ENCODE measurements around the gene IL3RA. TPM values are rescaled to one million over a fixed set of nuclear protein-coding genes. Genes with fewer than 3 reads are reported as not detected.

Gene IL3RA
- total RNA-seq, 1 donor from 2014 or later = 0.40 TPM

DNA sequence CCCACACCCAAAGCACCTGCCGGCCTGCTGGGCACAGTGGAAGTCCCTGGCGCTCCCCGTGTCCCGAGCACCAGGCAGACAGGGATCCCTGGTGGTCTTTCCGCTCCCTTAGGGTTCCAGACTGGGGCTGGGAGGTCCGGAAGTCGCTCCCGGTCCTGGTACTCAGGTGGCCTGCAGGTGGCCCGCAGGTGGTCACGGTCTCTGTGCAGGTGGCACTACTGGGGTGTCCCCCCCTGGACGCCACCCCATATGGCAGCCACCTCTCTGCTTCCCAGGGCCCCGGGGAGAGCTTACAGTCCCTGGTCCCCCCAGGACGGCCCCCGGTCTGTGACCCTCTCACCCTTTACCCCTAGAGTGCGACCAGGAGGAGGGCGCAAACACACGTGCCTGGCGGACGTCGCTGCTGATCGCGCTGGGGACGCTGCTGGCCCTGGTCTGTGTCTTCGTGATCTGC is 41.7 kb downstream of the IL3RA start:
- DNase-seq (ENCODE audit: low spot score) = no peak
- no peak for ATAC-seq

DNA sequence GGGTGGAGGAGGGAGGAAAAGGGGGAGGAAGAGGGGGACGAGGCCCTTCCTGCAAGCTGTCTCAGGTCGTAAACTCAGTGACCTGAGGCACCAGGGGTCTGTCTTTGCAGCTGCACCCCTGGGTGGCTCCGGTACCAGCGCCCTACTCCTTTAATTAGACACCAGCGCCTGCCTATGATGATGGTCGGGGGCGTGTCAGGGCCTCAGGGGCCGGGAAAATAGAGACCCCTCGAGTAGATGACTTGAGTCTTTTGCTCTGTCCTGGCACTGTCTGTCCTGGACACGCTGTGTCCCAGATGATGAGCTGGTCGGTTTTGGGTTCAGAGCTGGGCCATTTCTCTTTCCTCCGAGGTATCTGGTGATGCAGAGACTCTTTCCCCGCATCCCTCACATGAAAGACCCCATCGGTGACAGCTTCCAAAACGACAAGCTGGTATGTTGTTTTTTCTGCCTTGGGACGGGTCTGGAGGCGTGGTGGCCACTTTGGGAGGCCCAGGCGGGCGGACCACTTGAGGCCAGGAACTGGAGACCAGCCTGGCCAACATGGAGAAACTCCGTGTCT is 44.2 kb downstream of the IL3RA start:
- no peak for DNase-seq (ENCODE audit: low spot score)
- ATAC-seq = peak; percentile 13

DNA sequence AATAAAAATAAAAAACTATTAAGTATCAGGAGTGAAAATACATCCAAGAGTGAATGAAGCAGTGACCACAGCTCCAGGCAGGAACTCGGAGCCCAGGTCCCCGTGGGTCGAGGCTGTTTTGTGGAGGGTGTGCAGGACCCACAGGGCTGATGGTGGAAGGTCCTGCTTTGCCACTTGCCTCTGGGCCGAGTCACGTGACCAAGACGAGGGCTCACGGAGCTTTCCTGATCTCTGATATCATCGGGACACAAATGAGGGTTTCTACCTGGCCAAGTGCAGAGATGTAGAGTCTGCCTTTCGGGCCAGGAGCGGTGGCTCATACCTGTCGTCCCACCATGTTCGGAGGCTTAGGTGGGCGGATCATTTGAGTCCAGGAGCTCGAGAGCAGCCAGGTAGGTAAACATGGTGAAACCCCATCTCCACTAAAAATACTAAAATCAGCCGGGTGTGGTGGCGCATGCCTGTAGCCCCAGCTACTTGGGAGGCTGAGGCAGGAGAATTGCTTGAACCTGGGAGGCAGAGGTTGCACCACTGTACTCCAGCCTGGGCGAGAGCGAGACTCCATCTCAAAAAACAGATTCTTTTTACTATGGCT is 48.2 kb downstream of the IL3RA start:
- ATAC-seq (no peak), DNase-seq (ENCODE audit: low spot score) (peak; percentile 44)

GRCh38 chrX:1385253-1386223 is 49.0 kb downstream of the IL3RA start:
- no peak for ATAC-seq
- DNase-seq (ENCODE audit: low spot score) = peak; percentile 48

DNA sequence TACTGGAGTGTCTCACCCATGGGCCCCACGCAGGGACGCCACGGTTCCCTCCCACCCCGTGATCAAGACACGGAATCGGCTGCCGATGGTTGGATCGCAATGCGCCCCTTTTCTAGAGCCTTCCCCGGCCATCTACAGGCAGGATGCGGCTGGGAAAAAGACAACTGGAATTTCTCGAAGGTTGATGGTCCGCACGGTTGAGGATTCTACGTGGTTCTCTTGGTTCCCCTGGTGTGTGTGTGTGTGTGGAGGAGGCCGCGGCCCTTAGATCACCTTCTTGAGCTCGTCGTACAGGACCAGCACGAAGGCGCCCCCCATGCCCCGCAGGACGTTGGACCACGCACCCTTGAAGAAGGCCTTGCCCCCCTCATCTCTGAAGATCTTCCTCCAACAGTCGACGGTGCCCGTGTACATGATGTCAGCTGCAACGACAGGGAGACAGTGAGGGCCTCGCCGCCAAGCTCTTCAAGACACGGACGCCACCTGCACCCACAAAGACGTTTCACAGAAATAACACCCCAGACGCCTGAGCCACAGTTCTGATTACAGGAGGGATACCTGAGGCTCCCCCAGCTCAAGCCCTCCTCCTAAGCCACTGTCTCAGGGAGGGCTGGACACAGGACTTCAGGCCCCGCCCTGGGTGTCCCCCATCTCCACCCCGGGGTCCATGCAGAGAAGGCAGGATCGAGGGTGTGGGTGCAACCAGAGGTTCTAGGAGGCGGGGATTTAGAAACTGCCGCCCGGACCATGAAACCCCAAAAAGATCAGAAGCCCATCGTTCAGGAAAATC is 49.9 kb downstream of the IL3RA start:
- ATAC-seq (no peak), DNase-seq (ENCODE audit: low spot score) (peak; percentile 41)

DNA sequence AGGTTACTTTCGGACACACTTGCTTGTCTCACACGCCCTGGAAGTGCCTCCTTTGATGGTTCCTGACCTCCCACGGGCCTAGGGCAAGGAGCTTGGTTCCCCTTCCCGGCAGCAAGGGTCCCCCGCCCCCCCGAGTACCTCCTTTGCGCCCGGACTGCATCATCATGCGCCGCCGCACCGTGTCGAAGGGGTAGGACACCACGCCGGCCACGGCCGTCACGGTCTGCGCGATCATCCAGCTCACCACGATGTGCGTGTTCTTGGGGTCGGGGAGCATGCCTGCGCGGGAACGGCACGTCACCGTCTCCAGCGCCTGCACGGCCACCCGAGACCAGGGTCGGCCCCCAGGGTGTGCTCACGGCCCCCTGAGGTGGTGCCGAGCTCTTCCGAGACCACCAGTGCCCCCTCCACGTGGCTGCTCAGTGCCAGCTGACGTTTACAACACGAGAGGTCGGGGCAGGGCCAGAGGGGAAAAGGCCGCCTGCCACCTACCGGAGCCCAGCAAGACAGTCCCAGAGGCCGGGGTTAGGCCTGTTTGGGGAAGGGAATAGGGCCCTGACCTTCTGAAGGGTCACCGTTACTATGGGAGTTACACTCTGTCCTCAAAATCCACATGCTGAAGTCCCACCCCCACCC is 50.7 kb downstream of the IL3RA start:
- ATAC-seq (no peak), DNase-seq (ENCODE audit: low spot score) (peak; percentile 48)

DNA sequence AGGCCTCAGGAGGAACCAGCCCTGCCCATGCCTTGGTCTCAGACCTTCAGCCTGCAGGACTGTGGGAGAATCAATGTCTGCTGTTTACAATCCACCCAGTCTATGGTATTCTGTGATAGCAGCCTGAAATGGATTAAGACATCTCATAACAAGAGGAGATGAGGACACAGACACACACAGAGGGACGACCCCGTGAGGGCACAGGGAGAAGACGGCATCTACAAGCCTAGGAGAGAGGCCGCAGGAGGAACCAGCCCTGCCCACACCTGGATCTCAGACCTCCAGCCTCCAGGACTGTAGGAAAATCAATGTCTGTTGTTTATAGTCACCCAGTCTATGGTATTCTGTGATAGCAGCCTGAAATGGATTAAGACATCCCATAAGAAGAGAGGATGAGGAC is 52.1 kb downstream of the IL3RA start:
- DNase-seq (ENCODE audit: low spot score) (no peak), ATAC-seq (no peak)

- DNase-seq (ENCODE audit: low spot score) (peak; percentile 45), ATAC-seq (no peak)
Measured at GRCh38 chrX:1389181-1389992, 52.8 kb downstream of the IL3RA start.

GRCh38 chrX:1389993-1390285 is 53.4 kb downstream of the IL3RA start:
- DNase-seq (ENCODE audit: low spot score) (peak; percentile 29), ATAC-seq (no peak)

GRCh38 chrX:1390621-1391369 is 54.2 kb downstream of the IL3RA start:
- no peak for ATAC-seq
- DNase-seq (ENCODE audit: low spot score) = peak; percentile 44

DNA sequence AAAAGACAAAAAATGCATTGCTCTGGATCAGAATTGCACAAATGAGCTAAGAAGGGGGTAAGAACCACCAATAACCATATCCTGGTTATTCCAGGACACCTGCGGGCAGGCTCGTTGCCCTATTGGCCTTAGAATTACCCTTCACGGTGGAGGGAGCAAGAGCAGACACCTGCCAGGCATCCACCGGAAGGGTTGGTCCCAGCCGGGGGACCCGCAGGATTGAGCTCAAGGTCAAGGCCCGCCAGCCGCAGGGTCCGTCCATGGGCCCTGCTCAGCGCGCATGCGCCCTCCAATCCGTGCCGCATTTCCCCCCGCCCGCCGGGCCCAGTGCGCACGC is 54.8 kb downstream of the IL3RA start:
- no peak for ATAC-seq
- no peak for DNase-seq (ENCODE audit: low spot score)

DNA sequence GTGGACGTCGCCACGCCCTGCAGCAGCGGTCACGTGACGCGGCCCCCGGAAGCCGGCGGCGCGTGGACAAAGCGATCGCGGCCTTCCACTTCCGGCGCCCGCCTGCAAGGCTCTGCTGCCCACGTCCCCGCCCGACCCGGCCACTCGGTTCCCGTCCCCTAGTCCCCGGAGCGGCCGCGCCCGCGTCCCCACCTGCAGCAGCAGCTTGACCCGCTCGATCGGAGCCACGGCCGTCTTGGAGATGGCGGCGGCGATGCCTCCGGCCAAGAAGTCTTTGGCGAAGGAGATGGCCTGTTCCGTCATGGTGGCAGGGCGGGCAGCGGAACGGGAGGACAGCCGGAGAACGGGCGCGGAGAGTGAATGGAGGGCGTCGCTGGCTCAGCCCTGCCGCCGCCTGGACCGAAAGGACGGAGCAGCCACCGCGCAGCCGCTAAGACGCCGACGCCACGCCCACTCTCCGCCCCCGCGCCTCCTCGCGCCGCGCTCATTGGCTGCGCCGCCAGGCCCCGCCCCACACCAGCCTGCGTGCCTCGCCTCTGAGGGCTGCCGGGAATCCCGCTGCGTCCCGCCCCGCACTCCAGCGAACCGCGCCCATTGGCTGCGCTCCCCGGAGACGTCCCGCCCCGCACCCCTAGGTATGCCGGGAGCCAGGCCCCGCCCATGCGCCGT is 55.3 kb downstream of the IL3RA start, which contains the start of gene SLC25A6:
Gene SLC25A6, minus strand, starts transcription at position 407 of the 669 bp plus-strand sequence. Its CDS starts 104 bp downstream, at position 303.
- peak; percentile 90 for ATAC-seq
- peak; percentile 100 for DNase-seq (ENCODE audit: low spot score)

- peak; percentile 66 for ATAC-seq
- peak; percentile 65 for DNase-seq (ENCODE audit: low spot score)
Measured at GRCh38 chrX:1392376-1393068, 55.9 kb downstream of the IL3RA start.

DNA sequence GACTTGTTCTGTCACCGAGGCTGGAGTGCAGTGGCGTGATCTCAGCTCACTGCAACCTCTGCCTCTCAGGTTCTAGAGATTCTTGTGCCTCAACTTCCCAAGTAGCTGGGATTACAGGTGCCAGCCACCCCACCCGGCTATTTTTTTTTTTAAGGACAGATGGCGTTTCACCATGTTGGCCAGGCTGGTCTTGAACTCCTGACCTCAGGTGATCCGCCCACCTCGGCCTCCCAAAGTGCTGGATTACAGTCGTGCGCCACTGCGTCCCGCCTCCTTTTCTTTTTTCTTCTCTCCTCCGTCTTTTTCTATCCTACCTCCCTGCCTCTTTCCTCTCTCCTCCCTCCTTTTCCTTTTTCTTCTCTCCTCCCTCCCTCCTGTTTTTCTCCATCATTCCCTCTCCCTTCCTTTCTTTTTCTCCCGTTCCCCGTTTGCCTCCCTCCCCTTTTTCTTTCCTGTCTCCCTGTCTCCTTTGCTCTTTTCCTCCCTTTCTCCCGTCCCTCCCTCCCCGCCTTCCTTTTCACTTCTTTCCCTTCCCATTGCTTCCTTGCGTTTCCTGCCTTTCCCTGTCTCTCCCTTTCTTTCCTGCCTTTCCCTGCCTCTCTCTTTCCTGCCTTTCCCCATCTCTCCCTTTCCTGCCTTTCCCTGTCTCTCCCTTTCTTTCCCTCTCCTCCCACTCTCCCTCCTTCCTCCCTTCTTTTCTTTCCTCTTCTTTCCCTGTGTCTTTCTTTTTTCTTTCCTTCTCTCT is 57.5 kb downstream of the IL3RA start:
- ATAC-seq (no peak), DNase-seq (ENCODE audit: low spot score) (no peak)

DNA sequence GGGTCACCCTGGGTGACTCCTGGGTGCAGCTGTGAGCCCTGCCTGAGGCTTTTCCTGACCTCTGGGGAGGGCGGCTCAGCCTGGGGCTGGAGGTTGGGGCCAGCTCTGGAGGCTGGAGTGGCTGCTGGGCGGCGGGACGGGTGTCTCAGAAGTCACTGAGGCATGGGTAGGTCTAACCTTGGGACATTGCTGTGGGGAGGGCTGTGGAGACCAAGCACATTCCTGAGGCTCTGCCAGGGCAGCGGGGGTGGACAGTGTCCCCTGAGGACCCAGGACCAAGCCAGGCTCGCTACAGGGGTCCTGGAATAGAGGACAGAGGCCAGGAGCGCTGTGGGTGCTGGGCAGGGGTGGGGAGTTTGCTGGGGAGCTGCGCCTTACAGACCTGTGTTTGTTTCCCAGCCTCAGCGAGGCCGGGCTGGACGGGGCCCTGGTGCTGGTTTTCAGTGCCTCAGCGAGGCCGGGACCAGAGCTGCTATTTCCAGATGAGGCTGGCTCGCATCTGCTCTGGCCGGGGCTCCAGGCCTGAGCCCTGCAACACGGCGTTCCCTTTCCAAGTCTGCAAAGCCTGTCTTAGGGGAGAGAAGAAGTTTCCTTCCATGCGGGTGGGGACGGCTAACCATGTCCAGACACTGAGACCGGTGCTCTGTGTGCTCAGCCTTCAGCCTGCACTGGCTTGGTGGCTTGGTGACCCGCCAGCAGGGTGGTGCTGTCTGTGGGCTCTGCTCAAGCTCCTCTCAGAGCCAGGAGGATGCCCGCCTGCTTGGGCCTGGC is 58.3 kb downstream of the IL3RA start:
- DNase-seq (ENCODE audit: low spot score) (no peak), ATAC-seq (no peak)

GRCh38 chrX:1395646-1396216 is 59.1 kb downstream of the IL3RA start:
- no peak for ATAC-seq
- no peak for DNase-seq (ENCODE audit: low spot score)
